Gastroesophageal sphincter (tissue), 3 donors: ENCODE measurements around the gene CNFN.

ENCODE experiments used
- CTCF ChIP-seq, 4 experiments: fragments of 200-600 bp in 2 of 4; fragments of 450-650 bp in 2 of 4; sonication (generic) in 1 of 4; IDR thresholded peaks; one replicate each; pipeline ENCODE4 v1.5.1; 2017 to 2019; ENCODE audit warnings: antibody characterized with exemption in 4 of 4, mild to moderate bottlenecking in 2 of 4, moderate library complexity in 2 of 4
- EP300 ChIP-seq: sonication (generic); formaldehyde crosslinking; IDR thresholded peaks from one replicate; pipeline ENCODE4 v1.6.1; 2017; ENCODE audit warnings: antibody characterized with exemption, mild to moderate bottlenecking
- POLR2A ChIP-seq, 2 donors: fragments of 450-650 bp; IDR thresholded peaks; one replicate each; pipeline ENCODE4 v1.6.1; 2017; ENCODE audit warnings: antibody characterized with exemption in 2 of 2, mild to moderate bottlenecking in 2 of 2, moderate library complexity in 1 of 2
- POLR2AphosphoS5 ChIP-seq: sonication (generic); formaldehyde crosslinking; IDR thresholded peaks from one replicate; pipeline ENCODE4 v1.6.1; 2017; ENCODE audit warnings: antibody characterized with exemption

GRCh38 chr19:42353341-42354015 lies 36.6 kb downstream of the CNFN start:
- TF ChIP-seq EP300 (no peak), CTCF (IDR thresholded peaks at IDR 0.05) (no peak), POLR2A (IDR thresholded peaks at IDR 0.05) (no peak), POLR2AphosphoS5 (no peak)
